ENCODE data around the gene GLI3. TPM values are rescaled to one million over a fixed set of nuclear protein-coding genes. Genes with fewer than 3 reads are reported as not detected.

Gene GLI3
- total and polyA plus RNA-seq, 2 of the 4 experiments (the other 2 are of a cell fraction), result 1.3 to 3.9 TPM

DNA sequence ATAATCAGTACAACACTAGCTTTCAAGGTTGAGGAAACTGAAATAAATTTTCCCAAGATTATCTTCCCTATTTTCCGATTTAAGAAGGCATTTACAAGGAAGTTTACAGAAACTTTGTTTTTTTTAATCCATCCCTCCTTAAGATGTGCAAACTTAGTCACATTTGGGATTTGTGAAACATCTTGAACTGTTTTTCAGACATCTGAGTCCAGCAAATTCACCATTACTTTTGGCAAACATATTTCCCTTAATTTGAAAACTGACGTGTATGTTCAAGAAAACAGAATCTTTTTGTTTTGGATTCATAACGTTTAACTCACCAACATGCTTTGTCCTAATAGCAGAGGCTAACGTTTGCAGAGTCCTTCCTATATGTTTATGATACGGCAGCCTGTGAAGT is 19.5 kb downstream of the GLI3 start:
- POLR2A ChIA-PET (ENCODE audit: unreplicated experiment), result interaction anchor here (0.7 kb wide), 1 partner anchor 343 kb away, joined by 5 read pairs; no protein-coding TSS in a partner anchor
- no peak for TF ChIP-seq RFX5 (IDR thresholded peaks at IDR 0.05; ENCODE audit: low read depth, low read length)
- TF ChIP-seq CHD1 (IDR thresholded peaks at IDR 0.05; ENCODE audit: low read depth, low read length), result no peak
- TF ChIP-seq, protein P1, sequence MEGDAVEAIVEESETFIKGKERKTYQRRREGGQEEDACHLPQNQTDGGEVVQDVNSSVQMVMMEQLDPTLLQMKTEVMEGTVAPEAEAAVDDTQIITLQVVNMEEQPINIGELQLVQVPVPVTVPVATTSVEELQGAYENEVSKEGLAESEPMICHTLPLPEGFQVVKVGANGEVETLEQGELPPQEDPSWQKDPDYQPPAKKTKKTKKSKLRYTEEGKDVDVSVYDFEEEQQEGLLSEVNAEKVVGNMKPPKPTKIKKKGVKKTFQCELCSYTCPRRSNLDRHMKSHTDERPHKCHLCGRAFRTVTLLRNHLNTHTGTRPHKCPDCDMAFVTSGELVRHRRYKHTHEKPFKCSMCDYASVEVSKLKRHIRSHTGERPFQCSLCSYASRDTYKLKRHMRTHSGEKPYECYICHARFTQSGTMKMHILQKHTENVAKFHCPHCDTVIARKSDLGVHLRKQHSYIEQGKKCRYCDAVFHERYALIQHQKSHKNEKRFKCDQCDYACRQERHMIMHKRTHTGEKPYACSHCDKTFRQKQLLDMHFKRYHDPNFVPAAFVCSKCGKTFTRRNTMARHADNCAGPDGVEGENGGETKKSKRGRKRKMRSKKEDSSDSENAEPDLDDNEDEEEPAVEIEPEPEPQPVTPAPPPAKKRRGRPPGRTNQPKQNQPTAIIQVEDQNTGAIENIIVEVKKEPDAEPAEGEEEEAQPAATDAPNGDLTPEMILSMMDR (conservative IDR thresholded peaks at IDR 0.05; ENCODE audit: low read depth, low read length), result no peak
- TF ChIP-seq USF2 (IDR thresholded peaks at IDR 0.05; ENCODE audit: low read depth, low read length), result no peak
- TF ChIP-seq MAZ (IDR thresholded peaks at IDR 0.05; ENCODE audit: borderline replicate concordance, low read depth, low read length), result no peak
- TF ChIP-seq POLR2A (IDR thresholded peaks at IDR 0.05; ENCODE audit: low read depth, low read length), result no peak
- no peak for TF ChIP-seq NFE2L2 (IDR thresholded peaks at IDR 0.05; ENCODE audit: low read depth, low read length)
- no peak for TF ChIP-seq FOS (IDR thresholded peaks at IDR 0.05; ENCODE audit: low read depth, low read length)
- no peak for TF ChIP-seq RCOR1 (IDR thresholded peaks at IDR 0.05; ENCODE audit: insufficient replicate concordance, low read length)
- no peak for TF ChIP-seq MXI1 (IDR thresholded peaks at IDR 0.05; ENCODE audit: borderline replicate concordance, low read depth, low read length)
- no peak for TF ChIP-seq ELK1 (IDR thresholded peaks at IDR 0.05; ENCODE audit: borderline replicate concordance, low read depth, low read length)
- no peak for TF ChIP-seq BHLHE40 (IDR thresholded peaks at IDR 0.05; ENCODE audit: low read depth, low read length)
- TF ChIP-seq SMC3 (IDR thresholded peaks at IDR 0.05; ENCODE audit: low read depth, low read length), result no peak
- TF ChIP-seq MAFK (IDR thresholded peaks at IDR 0.05; ENCODE audit: low read depth, low read length), result no peak
- no peak for TF ChIP-seq CEBPB (IDR thresholded peaks at IDR 0.05; ENCODE audit: low read depth, low read length)

More for the DNA sequence above, 19.5 kb downstream of the GLI3 start:
- Histone ChIP-seq H2BK20ac (ENCODE audit: low read depth, low read length) (no peak overlapping the region), H3K36me3 (ENCODE audit: control insufficient read depth, insufficient read depth, low read length) (peaks cover 19% of the 10 kb centered on the region), H4K91ac (ENCODE audit: insufficient read depth, low read depth, low read length) (no peak overlapping the region), H3K56ac (ENCODE audit: extremely low read depth, insufficient read depth, low read length) (no peak overlapping the region), H3K9me1 (ENCODE audit: insufficient read depth, low read length) (peaks cover 3% of the 10 kb centered on the region; the same call in 1 of the 2 replicates), H3K4ac (ENCODE audit: low read depth, low read length) (no peak overlapping the region), H2BK5ac (ENCODE audit: low read depth, low read length, poor library complexity, severe bottlenecking) (no peak overlapping the region), H4K8ac (ENCODE audit: low read depth in 2 of 2, low read length in 2 of 2) (no peak overlapping the region), H3K18ac (ENCODE audit: low read depth, low read length) (no peak overlapping the region), H2BK120ac (ENCODE audit: low read depth, low read length) (no peak overlapping the region), H2AK9ac (replicated peaks; ENCODE audit: low read depth, low read length, poor library complexity) (no peak overlapping the region), H3K4me3 (ENCODE audit: insufficient read depth, low read depth, low read length) (no peak overlapping the region), H3K27me3 (ENCODE audit: control insufficient read depth, insufficient read depth, low read length) (no peaks in the 10 kb centered on the region), H3K9me3 (ENCODE audit: control insufficient read depth, insufficient read depth, low read length) (no peaks in the 10 kb centered on the region), H3K79me1 (ENCODE audit: low read depth in 1 of 2, low read length in 2 of 2) (peaks cover 10 to 21% of the 10 kb centered on the region in 2 experiments), H4K20me1 (ENCODE audit: insufficient read depth, low read length) (peaks cover 7% of the 10 kb centered on the region; the same call in 1 of the 2 replicates), H2AK5ac (ENCODE audit: low read depth, low read length) (no peak overlapping the region), H3K23ac (ENCODE audit: low read depth, low read length) (no peak overlapping the region), H3K27ac (ENCODE audit: insufficient read depth, low read length) (no peak overlapping the region), H3K14ac (replicated peaks; ENCODE audit: low read depth, low read length) (no peak overlapping the region), H3K9ac (ENCODE audit: low read depth, low read length) (no peak overlapping the region), H4K5ac (ENCODE audit: low read depth, low read length) (no peak overlapping the region), H3K4me2 (ENCODE audit: low read depth, low read length) (no peak overlapping the region), H2AFZ (replicated peaks; ENCODE audit: low read length, poor library complexity) (no peak overlapping the region), H3K4me1 (ENCODE audit: control insufficient read depth, insufficient read depth, low read length) (no peaks in the 10 kb centered on the region; the same call in 1 of the 2 replicates), H2BK15ac (ENCODE audit: low read depth, low read length) (no peak overlapping the region)
- intact Hi-C loops (cut with micrococcal nuclease) (no loop called here), dilution Hi-C loops (cut with HindIII; ENCODE audit: low sequenced_read_pairs, unreplicated experiment) (no loop called here), in situ Hi-C loops (cut with MboI; ENCODE audit: low sequenced_read_pairs) (no loop called here)
- no TSS peak for BruUV-seq (replicated peaks)
- ATAC-seq (ENCODE audit: low read depth), result no peak
- no peak for DNase-seq
- no CpG with 5 or more reads among the region's 5 CpGs for WGBS, 2 experiments (ENCODE audit: extremely low coverage in 2 of 2, insufficient read length in 1 of 2)
- CTCF ChIA-PET, result no interaction called here

Measured in IMR-90 (cell line).